Neural progenitor cell (in vitro differentiated cells): ENCODE data around the gene ASCL5.

Experiments used
- CTCF ChIP-seq: fragments of 200-600 bp; sonication (generic); IDR thresholded peaks from 2 replicates; pipeline ENCODE4 v1.5.1; 2017; ENCODE audit warnings: antibody characterized with exemption, mild to moderate bottlenecking
- EZH2 ChIP-seq: fragments of 200-600 bp; sonication (generic); IDR thresholded peaks from 2 replicates; pipeline ENCODE4 v1.6.1; 2017; ENCODE audit warnings: antibody characterized with exemption, mild to moderate bottlenecking, moderate library complexity
- EZH2phosphoT487 ChIP-seq: fragments of 200-600 bp; sonication (generic); IDR thresholded peaks from 2 replicates; pipeline ENCODE4 v1.6.1; 2017; ENCODE audit warnings: antibody characterized with exemption

- TF ChIP-seq EZH2 (no peak), CTCF (no peak), EZH2phosphoT487 (no peak)
Measured at GRCh38 chr1:201088901-201089525, 38.0 kb downstream of the ASCL5 start.
